VCaP (cell line): ENCODE measurements around the gene NPHP1.
"Not testable (repeated sequence)": the region's sequence is repeated elsewhere in the genome, so short reads cannot be mapped to it uniquely, and the experiment has no call there.

Source experiments
- H3K27ac ChIP-seq: fragments of 450-650 bp; 2 replicates; pipeline ENCODE4 v1.5.1; 2017
- CTCF ChIP-seq: fragments of 450-650 bp; conservative IDR thresholded peaks from 2 replicates; pipeline ENCODE4 v1.5.1; 2017; ENCODE audit warnings: mild to moderate bottlenecking, moderate library complexity

NPHP1 gene

GRCh38 chr2:110095994-110096633, 108.7 kb downstream of the NPHP1 start:
- H3K27ac ChIP-seq = no peak overlapping the region
- TF ChIP-seq CTCF = no peak

- H3K27ac ChIP-seq = not testable (repeated sequence)
Observed at GRCh38 chr2:110094884-110095534, 109.8 kb downstream of the NPHP1 start.

GRCh38 chr2:110093924-110094323, 110.9 kb downstream of the NPHP1 start:
- not testable (repeated sequence) for H3K27ac ChIP-seq

- H3K27ac ChIP-seq = not testable (repeated sequence)
Observed at GRCh38 chr2:110090164-110090563, 114.6 kb downstream of the NPHP1 start.

- H3K27ac ChIP-seq = not testable (repeated sequence)
Observed at GRCh38 chr2:110083757-110084156, 121.1 kb downstream of the NPHP1 start.

GRCh38 chr2:110083162-110083561, 121.7 kb downstream of the NPHP1 start:
- H3K27ac ChIP-seq = not testable (repeated sequence)

GRCh38 chr2:110078104-110078503, 126.7 kb downstream of the NPHP1 start:
- H3K27ac ChIP-seq = not testable (repeated sequence)

GRCh38 chr2:110075896-110076295, 128.9 kb downstream of the NPHP1 start:
- H3K27ac ChIP-seq = not testable (repeated sequence)
